ENCODE measurements around the gene SPIN1.

Gene SPIN1

GRCh38 chr9:88387552-88388202, 567 bp upstream of the SPIN1 start:
- peak; percentile 5 to 10 (median 7) for DNase-seq (ENCODE audit: low read depth in 2 of 3, low spot score in 1 of 3)

- peak; percentile 3 to 20 (median 14) for DNase-seq (ENCODE audit: low read depth in 2 of 3, low spot score in 1 of 3)
Measured at GRCh38 chr9:88388886-88389605, 802 bp downstream of the SPIN1 start.

- DNase-seq (ENCODE audit: low read depth in 2 of 3, low spot score in 1 of 3), result no peak
Measured at GRCh38 chr9:88390371-88390990, 2.2 kb downstream of the SPIN1 start.

GRCh38 chr9:88391236-88391635, 3.0 kb downstream of the SPIN1 start:
- DNase-seq (ENCODE audit: low read depth in 2 of 3, low spot score in 1 of 3), result no peak

- no peak for DNase-seq (ENCODE audit: low read depth in 2 of 3, low spot score in 1 of 3)
Measured at GRCh38 chr9:88391921-88392320, 3.7 kb downstream of the SPIN1 start.

- DNase-seq (ENCODE audit: low read depth in 2 of 3, low spot score in 1 of 3), result no peak
Measured at GRCh38 chr9:88392549-88392948, 4.3 kb downstream of the SPIN1 start.

GRCh38 chr9:88396836-88397577, 8.8 kb downstream of the SPIN1 start:
- no peak for DNase-seq (ENCODE audit: low read depth in 2 of 3, low spot score in 1 of 3)

GRCh38 chr9:88398016-88398415, 9.8 kb downstream of the SPIN1 start:
- no peak for DNase-seq (ENCODE audit: low read depth in 2 of 3, low spot score in 1 of 3)

GRCh38 chr9:88399966-88400365, 11.7 kb downstream of the SPIN1 start:
- DNase-seq (ENCODE audit: low read depth in 2 of 3, low spot score in 1 of 3), result no peak

GRCh38 chr9:88403340-88403739, 15.1 kb downstream of the SPIN1 start:
- no peak for DNase-seq (ENCODE audit: low read depth in 2 of 3, low spot score in 1 of 3)

- DNase-seq (ENCODE audit: low read depth in 2 of 3, low spot score in 1 of 3), result no peak
Measured at GRCh38 chr9:88406051-88406450, 17.8 kb downstream of the SPIN1 start.

- no peak for DNase-seq (ENCODE audit: low read depth in 2 of 3, low spot score in 1 of 3)
Measured at GRCh38 chr9:88411471-88411870, 23.2 kb downstream of the SPIN1 start.

- no peak for DNase-seq (ENCODE audit: low read depth in 2 of 3, low spot score in 1 of 3)
Measured at GRCh38 chr9:88414298-88414697, 26.1 kb downstream of the SPIN1 start.

GRCh38 chr9:88418025-88418424, 29.8 kb downstream of the SPIN1 start:
- no peak for DNase-seq (ENCODE audit: low read depth in 2 of 3, low spot score in 1 of 3)

- DNase-seq (ENCODE audit: low read depth in 2 of 3, low spot score in 1 of 3), result peak; percentile 5 to 24 (median 12)
Measured at GRCh38 chr9:88418715-88419540, 30.7 kb downstream of the SPIN1 start.

- no peak for DNase-seq (ENCODE audit: low read depth in 2 of 3, low spot score in 1 of 3)
Measured at GRCh38 chr9:88420227-88420626, 32.0 kb downstream of the SPIN1 start.

GRCh38 chr9:88421348-88421747, 33.1 kb downstream of the SPIN1 start:
- no peak for DNase-seq (ENCODE audit: low read depth in 2 of 3, low spot score in 1 of 3)

GRCh38 chr9:88425538-88425950, 37.3 kb downstream of the SPIN1 start:
- DNase-seq (ENCODE audit: low read depth in 2 of 3, low spot score in 1 of 3), result no peak

GRCh38 chr9:88426651-88427050, 38.4 kb downstream of the SPIN1 start:
- no peak for DNase-seq (ENCODE audit: low read depth in 2 of 3, low spot score in 1 of 3)

- DNase-seq (ENCODE audit: low read depth in 2 of 3, low spot score in 1 of 3), result no peak
Measured at GRCh38 chr9:88429595-88430430, 41.6 kb downstream of the SPIN1 start.

All from stimulated activated CD4-positive, alpha-beta T cell treated with anti-CD3 and anti-CD28 coated beads, Interleukin-12 subunit alpha, Interleukin-12 subunit beta, amount 100 ng/mL, for 48 hours (primary cell).